HL-60 (cell line): ENCODE measurements around the gene RAPGEF4.

Source experiments
- DNase-seq, 2 experiments: peaks; one replicate each; pipeline ENCODE4 v3.0.0-alpha.2; 2010 to 2020; ENCODE audit warnings: low read depth in 1 of 2, low spot score in 1 of 2
- H3K27ac ChIP-seq: fragments of 250-450 bp; sonication (Bioruptor Pico); replicated peaks from 2 replicates; pipeline ENCODE4 v1.5.1; 2020; ENCODE audit warnings: mild to moderate bottlenecking, moderate library complexity
- H3K27me3 ChIP-seq: fragments of 250-450 bp; sonication (Bioruptor Pico); 2 replicates; pipeline ENCODE4 v1.5.1; 2021; ENCODE audit warnings: mild to moderate bottlenecking, moderate library complexity; ENCODE audit not compliant: insufficient read depth, poor library complexity, severe bottlenecking
- H3K4me3 ChIP-seq: replicated peaks from 2 replicates; pipeline ENCODE4 v1.5.1; 2011; ENCODE audit warnings: mild to moderate bottlenecking, control low read depth, low read length; ENCODE audit not compliant: insufficient read depth
- GABPA ChIP-seq: IDR thresholded peaks from 2 replicates; pipeline ENCODE4 v1.6.1; 2012; ENCODE audit warnings: low read depth
- POLR2AphosphoS5 ChIP-seq: IDR thresholded peaks from 2 replicates; pipeline ENCODE4 v1.6.1; 2012; ENCODE audit warnings: low read depth
- SPI1 ChIP-seq: IDR thresholded peaks from 2 replicates; pipeline ENCODE4 v1.6.1; 2012; ENCODE audit warnings: low read depth, mild to moderate bottlenecking, borderline replicate concordance
- TF ChIP-seq, protein P1 (sequence below): IDR thresholded peaks from 2 replicates; pipeline ENCODE4 v1.6.1; 2012; ENCODE audit warnings: low read depth; ENCODE audit not compliant: insufficient replicate concordance
- TF ChIP-seq, protein P2 (sequence below): IDR thresholded peaks from one replicate; pipeline ENCODE4 v1.5.1; 2011; ENCODE audit warnings: low read length, control low read depth, inconsistent platforms; ENCODE audit not compliant: insufficient read depth

RAPGEF4 gene

DNA sequence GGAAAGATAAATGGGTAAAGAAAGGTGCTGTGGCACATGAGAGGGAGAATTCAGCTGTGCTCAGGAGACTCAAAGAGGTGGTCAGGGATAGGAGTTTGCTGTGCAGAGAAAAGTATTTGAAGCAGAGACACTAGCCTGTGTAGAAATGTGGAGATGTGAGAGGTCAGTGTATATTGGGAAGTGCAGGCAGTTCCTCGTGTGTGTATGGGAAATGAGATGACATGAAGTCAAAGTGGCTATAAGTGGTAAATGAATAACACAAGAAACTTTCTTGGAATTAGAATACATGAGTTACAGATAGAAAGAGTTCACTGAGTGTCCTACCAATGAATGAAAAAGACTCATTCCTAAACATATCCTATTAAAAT, 351.6 kb downstream of the RAPGEF4 start:
- Histone ChIP-seq H3K27ac (no peak overlapping the region), H3K27me3 (no peaks in the 10 kb centered on the region), H3K4me3 (no peak overlapping the region)
- no peak for DNase-seq
- TF ChIP-seq SPI1 (no peak), POLR2AphosphoS5 (no peak), GABPA (no peak)
- TF ChIP-seq, protein P1, sequence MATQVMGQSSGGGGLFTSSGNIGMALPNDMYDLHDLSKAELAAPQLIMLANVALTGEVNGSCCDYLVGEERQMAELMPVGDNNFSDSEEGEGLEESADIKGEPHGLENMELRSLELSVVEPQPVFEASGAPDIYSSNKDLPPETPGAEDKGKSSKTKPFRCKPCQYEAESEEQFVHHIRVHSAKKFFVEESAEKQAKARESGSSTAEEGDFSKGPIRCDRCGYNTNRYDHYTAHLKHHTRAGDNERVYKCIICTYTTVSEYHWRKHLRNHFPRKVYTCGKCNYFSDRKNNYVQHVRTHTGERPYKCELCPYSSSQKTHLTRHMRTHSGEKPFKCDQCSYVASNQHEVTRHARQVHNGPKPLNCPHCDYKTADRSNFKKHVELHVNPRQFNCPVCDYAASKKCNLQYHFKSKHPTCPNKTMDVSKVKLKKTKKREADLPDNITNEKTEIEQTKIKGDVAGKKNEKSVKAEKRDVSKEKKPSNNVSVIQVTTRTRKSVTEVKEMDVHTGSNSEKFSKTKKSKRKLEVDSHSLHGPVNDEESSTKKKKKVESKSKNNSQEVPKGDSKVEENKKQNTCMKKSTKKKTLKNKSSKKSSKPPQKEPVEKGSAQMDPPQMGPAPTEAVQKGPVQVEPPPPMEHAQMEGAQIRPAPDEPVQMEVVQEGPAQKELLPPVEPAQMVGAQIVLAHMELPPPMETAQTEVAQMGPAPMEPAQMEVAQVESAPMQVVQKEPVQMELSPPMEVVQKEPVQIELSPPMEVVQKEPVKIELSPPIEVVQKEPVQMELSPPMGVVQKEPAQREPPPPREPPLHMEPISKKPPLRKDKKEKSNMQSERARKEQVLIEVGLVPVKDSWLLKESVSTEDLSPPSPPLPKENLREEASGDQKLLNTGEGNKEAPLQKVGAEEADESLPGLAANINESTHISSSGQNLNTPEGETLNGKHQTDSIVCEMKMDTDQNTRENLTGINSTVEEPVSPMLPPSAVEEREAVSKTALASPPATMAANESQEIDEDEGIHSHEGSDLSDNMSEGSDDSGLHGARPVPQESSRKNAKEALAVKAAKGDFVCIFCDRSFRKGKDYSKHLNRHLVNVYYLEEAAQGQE, result no peak
- TF ChIP-seq, protein P2, sequence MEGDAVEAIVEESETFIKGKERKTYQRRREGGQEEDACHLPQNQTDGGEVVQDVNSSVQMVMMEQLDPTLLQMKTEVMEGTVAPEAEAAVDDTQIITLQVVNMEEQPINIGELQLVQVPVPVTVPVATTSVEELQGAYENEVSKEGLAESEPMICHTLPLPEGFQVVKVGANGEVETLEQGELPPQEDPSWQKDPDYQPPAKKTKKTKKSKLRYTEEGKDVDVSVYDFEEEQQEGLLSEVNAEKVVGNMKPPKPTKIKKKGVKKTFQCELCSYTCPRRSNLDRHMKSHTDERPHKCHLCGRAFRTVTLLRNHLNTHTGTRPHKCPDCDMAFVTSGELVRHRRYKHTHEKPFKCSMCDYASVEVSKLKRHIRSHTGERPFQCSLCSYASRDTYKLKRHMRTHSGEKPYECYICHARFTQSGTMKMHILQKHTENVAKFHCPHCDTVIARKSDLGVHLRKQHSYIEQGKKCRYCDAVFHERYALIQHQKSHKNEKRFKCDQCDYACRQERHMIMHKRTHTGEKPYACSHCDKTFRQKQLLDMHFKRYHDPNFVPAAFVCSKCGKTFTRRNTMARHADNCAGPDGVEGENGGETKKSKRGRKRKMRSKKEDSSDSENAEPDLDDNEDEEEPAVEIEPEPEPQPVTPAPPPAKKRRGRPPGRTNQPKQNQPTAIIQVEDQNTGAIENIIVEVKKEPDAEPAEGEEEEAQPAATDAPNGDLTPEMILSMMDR, result no peak

DNA sequence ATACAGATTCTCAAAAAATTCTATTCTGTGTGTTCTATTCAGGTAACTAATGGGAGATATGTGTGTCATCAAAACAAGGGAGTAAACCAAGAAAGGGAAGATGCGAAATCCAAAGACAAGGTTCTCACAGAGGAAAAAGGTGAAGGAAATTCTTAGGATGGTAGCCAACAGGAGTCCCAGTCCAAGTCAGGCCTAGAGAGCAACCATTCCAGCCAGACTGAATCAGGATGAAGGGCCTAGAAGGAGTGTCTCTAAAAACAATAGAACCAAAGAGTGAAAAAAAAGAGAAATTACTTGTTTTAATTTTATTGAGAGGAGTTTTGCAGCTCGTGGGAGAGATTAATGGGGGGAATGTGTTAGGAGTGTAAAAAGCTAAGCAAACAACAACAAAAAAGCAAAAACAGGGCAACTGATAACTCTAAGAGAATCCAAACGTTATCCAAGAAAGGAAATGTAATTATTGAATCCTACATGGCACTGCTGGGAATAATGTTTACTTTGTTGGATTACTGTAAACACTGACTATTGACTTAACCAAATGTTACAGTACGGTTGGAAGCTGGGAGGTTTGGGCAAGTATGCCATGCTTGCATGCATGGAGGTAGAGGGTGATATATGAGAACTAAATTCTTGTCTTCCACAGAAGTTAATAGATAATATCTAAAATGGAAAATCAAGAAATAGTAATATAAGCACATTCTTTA, 352.3 kb downstream of the RAPGEF4 start:
- TF ChIP-seq, protein P1, result no peak
- no peak for TF ChIP-seq POLR2AphosphoS5
- TF ChIP-seq SPI1, result no peak
- TF ChIP-seq, protein P2, result no peak
- TF ChIP-seq GABPA, result no peak
- Histone ChIP-seq H3K4me3 (no peak overlapping the region), H3K27me3 (no peaks in the 10 kb centered on the region), H3K27ac (no peak overlapping the region)
- no peak for DNase-seq

DNA sequence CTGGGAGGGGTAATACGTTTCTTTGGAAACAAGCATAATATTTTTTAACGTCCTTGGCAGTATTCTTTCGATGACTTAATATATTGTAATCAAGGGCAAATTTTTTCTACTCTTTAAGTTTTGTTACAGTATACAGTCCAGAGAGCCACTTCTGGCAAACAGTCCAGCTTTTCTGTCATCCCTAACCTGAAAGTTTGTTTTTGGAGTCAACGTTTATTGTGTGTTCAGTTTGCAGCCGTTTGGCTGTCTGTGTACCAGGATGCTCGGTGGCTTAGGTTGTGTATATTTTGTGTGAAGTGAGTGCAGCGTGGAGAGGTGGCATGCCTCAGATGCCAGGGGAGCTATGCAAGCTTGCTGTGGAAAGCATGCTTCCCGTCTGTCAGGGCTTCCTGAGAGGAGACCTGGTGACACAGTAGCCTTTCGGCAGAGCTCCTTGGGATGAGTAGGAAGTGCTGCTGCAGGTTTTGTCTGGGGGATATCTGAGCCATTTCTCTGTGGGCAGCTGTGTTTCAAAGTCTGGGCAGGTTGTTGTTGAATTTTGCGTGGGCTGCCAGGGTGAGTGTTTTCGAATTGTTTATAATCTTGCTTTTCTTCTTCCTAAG, 354.7 kb downstream of the RAPGEF4 start:
- DNase-seq, result no peak
- no peak overlapping the region for H3K27ac ChIP-seq
- no peaks in the 10 kb centered on the region for H3K27me3 ChIP-seq
- no peak overlapping the region for H3K4me3 ChIP-seq
- TF ChIP-seq, protein P1, result no peak
- TF ChIP-seq GABPA (no peak), SPI1 (no peak), POLR2AphosphoS5 (no peak)
- TF ChIP-seq, protein P2, result no peak
